Activated CD4-positive, alpha-beta T cell treated with anti-CD3 and anti-CD28 coated beads for 36 hours (primary cell): ENCODE data around the gene KBTBD6. TPM values are rescaled to one million over a fixed set of nuclear protein-coding genes. Genes with fewer than 3 reads are reported as not detected.
A peak's percentile ranks its signal among the peaks of the same experiment; 100 is the strongest.

Experiments
- ATAC-seq: fragments of 200-7000 bp; cut with Tn5 transposase; one replicate; pipeline ENCODE4 v1.10.0; 2021; ENCODE audit warnings: mild to moderate bottlenecking, moderate library complexity
- CTCF ChIA-PET: fragments of 350-600 bp; sonication (Branson Sonifier 250); formaldehyde crosslinking; loops from one replicate; lab custom pipeline; 2021; ENCODE audit warnings: antibody characterized with exemption; lab: Charles Lee
- POLR2A ChIA-PET: fragments of 350-600 bp; sonication (Branson Sonifier 250); formaldehyde crosslinking; loops from one replicate; lab custom pipeline; 2021; ENCODE audit warnings: antibody characterized with exemption, inconsistent platforms; lab: Charles Lee
- DNase-seq: peaks from one replicate; pipeline ENCODE4 v3.0.0-alpha.2; 2020
- H3K27ac Mint-ChIP-seq: one replicate; pipeline ENCODE4 v1.8.0; 2021; ENCODE audit warnings: mixed read lengths
- H3K27me3 Mint-ChIP-seq: one replicate; pipeline ENCODE4 v1.8.0; 2021; ENCODE audit warnings: mixed read lengths
- H3K36me3 Mint-ChIP-seq: one replicate; pipeline ENCODE4 v1.8.0; 2021; ENCODE audit warnings: low read depth, mixed read lengths
- H3K4me1 Mint-ChIP-seq: one replicate; pipeline ENCODE4 v1.8.0; 2021; ENCODE audit warnings: mixed read lengths
- H3K4me3 Mint-ChIP-seq: one replicate; pipeline ENCODE4 v1.8.0; 2021; ENCODE audit warnings: mild to moderate bottlenecking, moderate library complexity, mixed read lengths
- H3K9me3 Mint-ChIP-seq: one replicate; pipeline ENCODE4 v1.8.0; 2021; ENCODE audit warnings: low read depth, mixed read lengths
- intact Hi-C, 2 experiments: fragments of 100-400 bp; cut with DNase I in 1 of 2; cut with micrococcal nuclease in 1 of 2; formaldehyde crosslinking; loops; one replicate each; pipeline versions ENCODE4 v1.14.2 to v1.15.1; 2022 to 2024; cut with DNase I, micrococcal nuclease
- total RNA-seq, 2 experiments: library from RNA; stranded (reverse); gene quantifications; one replicate each; pipeline ENCODE4 v1.2.3, GENCODE V29; 2021

Gene KBTBD6
- total RNA-seq, 2 experiments from 2014 or later: 3.4 to 4.4 TPM

GRCh38 chr13:41152005-41152404 is 19.4 kb upstream of the KBTBD6 start:
- Mint-ChIP-seq H3K4me1 (no peaks in the 10 kb centered on the region), H3K9me3 (peaks cover 57% of the 10 kb centered on the region), H3K36me3 (peaks cover 49% of the 10 kb centered on the region), H3K27ac (no peak overlapping the region), H3K27me3 (no peaks in the 10 kb centered on the region), H3K4me3 (no peak overlapping the region)
- DNase-seq (no peak), ATAC-seq (no peak)
- intact Hi-C loops: no loop called here
- POLR2A ChIA-PET: no interaction called here
- CTCF ChIA-PET: no interaction called here

DNA sequence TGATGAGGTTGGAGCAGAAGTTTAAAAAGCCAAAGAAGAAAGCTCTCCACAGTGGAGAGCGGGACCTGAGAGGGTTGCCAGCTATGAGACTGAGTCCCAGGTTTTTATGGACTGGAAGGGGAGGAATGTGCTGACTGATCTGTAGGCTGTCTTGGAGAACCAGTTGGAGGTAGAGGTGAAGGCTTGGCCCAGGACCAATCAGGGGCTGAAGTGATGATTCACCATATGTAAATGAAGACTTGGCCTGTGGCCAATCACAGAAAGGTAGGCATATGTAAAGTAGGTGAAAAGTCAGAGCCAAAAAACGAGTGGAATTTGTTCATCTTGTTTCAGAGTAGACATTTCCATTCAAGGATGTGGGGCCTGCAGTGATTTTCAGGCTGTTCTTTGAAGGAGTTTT is 17.5 kb upstream of the KBTBD6 start:
- intact Hi-C loops: no loop called here
- CTCF ChIA-PET: interaction anchor here (1.2 kb wide), 1 partner anchor 19 kb away, joined by 4 read pairs; no protein-coding TSS in a partner anchor
- no peaks in the 10 kb centered on the region for H3K27me3 Mint-ChIP-seq
- DNase-seq (no peak), ATAC-seq (no peak)
- H3K4me3 Mint-ChIP-seq: no peak overlapping the region
- no peak overlapping the region for H3K27ac Mint-ChIP-seq
- POLR2A ChIA-PET: no interaction called here
- peaks cover 55% of the 10 kb centered on the region for H3K36me3 Mint-ChIP-seq
- H3K9me3 Mint-ChIP-seq: peaks cover 61% of the 10 kb centered on the region
- no peaks in the 10 kb centered on the region for H3K4me1 Mint-ChIP-seq

- Mint-ChIP-seq H3K36me3 (peaks cover 55% of the 10 kb centered on the region), H3K4me1 (no peaks in the 10 kb centered on the region), H3K27ac (no peak overlapping the region), H3K9me3 (peaks cover 61% of the 10 kb centered on the region), H3K27me3 (no peaks in the 10 kb centered on the region), H3K4me3 (no peak overlapping the region)
- ChIA-PET CTCF (no interaction called here), POLR2A (no interaction called here)
- intact Hi-C loops: no loop called here
- DNase-seq (no peak), ATAC-seq (no peak)
These were observed 16.0 kb upstream of the KBTBD6 start for GRCh38 chr13:41148419-41149283.

GRCh38 chr13:41145136-41145908 is 12.7 kb upstream of the KBTBD6 start:
- Mint-ChIP-seq H3K36me3 (peaks cover 34% of the 10 kb centered on the region), H3K4me3 (no peak overlapping the region), H3K9me3 (peaks cover 34% of the 10 kb centered on the region), H3K27me3 (no peaks in the 10 kb centered on the region), H3K4me1 (peaks cover 2% of the 10 kb centered on the region), H3K27ac (no peak overlapping the region)
- DNase-seq (no peak), ATAC-seq (no peak)
- POLR2A ChIA-PET: no interaction called here
- intact Hi-C loops: no loop called here
- CTCF ChIA-PET: no interaction called here

DNA sequence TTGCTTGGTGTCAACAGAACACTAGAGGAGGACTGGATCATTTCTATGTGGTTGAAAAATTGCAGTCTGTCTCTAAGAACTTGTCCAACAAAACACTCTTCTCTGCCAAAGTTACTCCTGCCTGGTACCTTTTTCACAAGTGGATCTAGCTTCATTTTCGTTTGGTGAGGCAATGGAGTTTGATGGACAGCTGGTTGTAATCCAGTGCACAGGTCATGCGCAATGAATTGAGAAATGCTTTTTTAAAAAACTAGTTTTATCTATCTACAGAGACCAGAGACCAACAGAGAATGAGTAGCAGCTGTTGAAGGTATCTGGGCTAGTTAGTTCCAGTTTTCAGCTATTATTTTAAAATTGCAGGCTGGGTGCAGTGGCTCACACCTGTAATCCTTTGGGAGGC is 12.0 kb upstream of the KBTBD6 start:
- intact Hi-C loops: no loop called here
- DNase-seq (no peak), ATAC-seq (no peak)
- H3K27ac Mint-ChIP-seq: no peak overlapping the region
- POLR2A ChIA-PET: no interaction called here
- H3K4me3 Mint-ChIP-seq: no peak overlapping the region
- H3K27me3 Mint-ChIP-seq: no peaks in the 10 kb centered on the region
- peaks cover 26% of the 10 kb centered on the region for H3K36me3 Mint-ChIP-seq
- H3K9me3 Mint-ChIP-seq: peaks cover 27% of the 10 kb centered on the region
- CTCF ChIA-PET: no interaction called here
- H3K4me1 Mint-ChIP-seq: peaks cover 7% of the 10 kb centered on the region

DNA sequence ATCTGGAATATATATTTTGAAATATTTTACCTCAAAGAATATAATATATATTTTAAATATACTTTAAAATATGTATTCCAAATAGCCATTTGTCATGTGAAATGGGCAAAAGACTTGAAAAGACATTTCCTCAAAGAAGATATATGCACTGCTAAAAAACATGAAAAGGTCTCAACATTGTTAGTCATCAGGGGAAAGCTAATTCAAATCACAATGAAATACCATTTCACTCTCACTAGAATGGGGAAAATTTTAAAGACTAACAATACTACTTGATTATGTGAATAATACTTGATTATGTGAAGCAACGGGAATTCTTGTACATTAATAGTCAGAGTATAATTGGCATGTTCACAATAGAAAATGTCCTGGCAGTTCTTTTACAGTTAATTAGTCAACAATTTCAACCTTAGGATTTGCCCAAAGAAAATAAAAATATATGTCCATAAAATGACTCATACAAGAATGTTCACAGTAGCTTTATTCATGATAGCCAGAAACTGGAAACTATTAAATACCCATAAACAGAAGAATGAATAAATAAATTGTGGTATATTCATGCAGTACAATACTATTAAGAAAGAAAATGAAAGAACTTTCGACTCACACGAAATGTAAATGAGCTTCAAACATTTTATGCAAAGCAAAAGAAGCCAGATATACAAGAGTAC is 6.8 kb upstream of the KBTBD6 start:
- no peak overlapping the region for H3K4me3 Mint-ChIP-seq
- POLR2A ChIA-PET: interaction anchor here (0.6 to 0.7 kb wide), 2 partner anchors 30 to 65 kb away, joined by 3 to 5 read pairs; no protein-coding TSS in a partner anchor
- intact Hi-C loops: loop anchor here in 1 of 2 experiments (10.0 kb wide), 1 partner anchor 905 kb away; the partner anchor contains the start of gene DGKH
- H3K36me3 Mint-ChIP-seq: no peaks in the 10 kb centered on the region
- H3K9me3 Mint-ChIP-seq: no peaks in the 10 kb centered on the region
- CTCF ChIA-PET: no interaction called here
- ATAC-seq (peak; percentile 39), DNase-seq (no peak)
- peaks cover 18% of the 10 kb centered on the region for H3K4me1 Mint-ChIP-seq
- no peaks in the 10 kb centered on the region for H3K27me3 Mint-ChIP-seq
- no peak overlapping the region for H3K27ac Mint-ChIP-seq

DNA sequence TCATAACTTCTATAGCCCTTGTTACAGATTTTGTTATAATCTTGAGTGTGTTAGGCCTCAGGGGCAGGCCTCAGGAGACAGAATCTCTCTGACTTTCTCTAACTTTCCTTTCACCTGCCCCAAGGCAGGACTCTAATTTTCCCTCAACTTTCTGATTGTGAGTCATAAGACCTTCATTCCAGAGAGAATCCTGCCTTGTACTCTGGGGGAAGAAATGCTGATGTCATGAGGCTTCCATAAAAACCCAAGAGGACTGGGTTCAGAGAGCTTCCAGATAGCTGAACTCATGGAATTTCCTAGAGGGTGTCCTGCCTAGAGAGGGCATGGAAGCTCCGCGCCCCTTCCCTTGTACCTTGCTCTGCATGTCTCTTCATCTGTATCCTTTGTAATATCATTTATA is 5.3 kb upstream of the KBTBD6 start:
- DNase-seq: no peak
- Mint-ChIP-seq H3K4me1 (peaks cover 26% of the 10 kb centered on the region), H3K27me3 (no peaks in the 10 kb centered on the region), H3K9me3 (no peaks in the 10 kb centered on the region), H3K4me3 (no peak overlapping the region), H3K27ac (no peak overlapping the region), H3K36me3 (no peaks in the 10 kb centered on the region)
- ChIA-PET POLR2A (no interaction called here), CTCF (interaction anchor here (0.6 to 0.8 kb wide), 3 partner anchors 9 to 56 kb away, joined by 3 to 4 read pairs (median 3); no protein-coding TSS in a partner anchor)
- no peak for ATAC-seq
- intact Hi-C loops: loop anchor here in 1 of 2 experiments (10.0 kb wide), 1 partner anchor 907 kb away; the partner anchor contains the start of gene DGKH

DNA sequence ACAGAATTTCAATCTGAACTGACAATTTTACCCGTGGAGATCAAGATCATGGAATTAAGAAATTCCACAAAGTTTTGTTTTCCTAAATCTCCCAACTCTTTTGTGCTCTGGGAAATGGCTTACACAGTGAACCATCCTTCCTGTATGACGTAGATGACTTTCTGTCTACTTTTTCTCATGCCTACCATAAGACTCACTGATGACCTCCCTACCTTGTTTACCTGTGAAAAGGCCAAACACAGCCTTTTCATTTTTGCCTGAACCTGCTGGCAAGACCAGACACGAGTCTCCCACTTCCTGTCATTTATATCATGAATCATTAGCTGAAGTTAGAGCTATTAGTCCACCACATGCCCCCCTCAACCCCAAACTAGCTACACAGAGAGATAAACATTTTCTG is 4.6 kb upstream of the KBTBD6 start:
- Mint-ChIP-seq H3K9me3 (no peaks in the 10 kb centered on the region), H3K4me1 (peaks cover 26% of the 10 kb centered on the region), H3K4me3 (no peak overlapping the region), H3K36me3 (no peaks in the 10 kb centered on the region), H3K27me3 (no peaks in the 10 kb centered on the region), H3K27ac (no peak overlapping the region)
- ATAC-seq (no peak), DNase-seq (no peak)
- ChIA-PET POLR2A (no interaction called here), CTCF (interaction anchor here (0.6 kb wide), 1 partner anchor 20 kb away, joined by 4 read pairs; no protein-coding TSS in a partner anchor)
- intact Hi-C loops: loop anchor here in 1 of 2 experiments (10.0 kb wide), 1 partner anchor 908 kb away; the partner anchor contains the start of gene DGKH

- CTCF ChIA-PET: interaction anchor here (0.5 to 0.9 kb wide), 3 partner anchors 76 to 1132 kb away, joined by 3 to 4 read pairs (median 3); no protein-coding TSS in a partner anchor
- no peaks in the 10 kb centered on the region for H3K36me3 Mint-ChIP-seq
- H3K27ac Mint-ChIP-seq: no peak overlapping the region
- POLR2A ChIA-PET: no interaction called here
- no peak overlapping the region for H3K4me3 Mint-ChIP-seq
- peaks cover 31% of the 10 kb centered on the region for H3K4me1 Mint-ChIP-seq
- no peaks in the 10 kb centered on the region for H3K9me3 Mint-ChIP-seq
- ATAC-seq: no peak
- no peaks in the 10 kb centered on the region for H3K27me3 Mint-ChIP-seq
- intact Hi-C loops: loop anchor here in 1 of 2 experiments (10.0 kb wide), 1 partner anchor 908 kb away; the partner anchor contains the start of gene DGKH
- DNase-seq: no peak
These were observed 3.9 kb upstream of the KBTBD6 start for GRCh38 chr13:41136396-41137031.

GRCh38 chr13:41133951-41134350 is 1.3 kb upstream of the KBTBD6 start:
- intact Hi-C loops: loop anchor here (2.0 to 10.0 kb wide), 5 partner anchors 177 to 1137 kb away; partner anchors contain the start of genes DGKH (in 1 of the 2), MRPS31 (in 1 of the 2), NAA16 (in 1 of the 2) and RGCC (in 1 of the 2)
- DNase-seq: no peak
- peaks cover 36% of the 10 kb centered on the region for H3K4me1 Mint-ChIP-seq
- H3K27ac Mint-ChIP-seq: peak overlapping the region; percentile 93
- H3K9me3 Mint-ChIP-seq: no peaks in the 10 kb centered on the region
- no peaks in the 10 kb centered on the region for H3K27me3 Mint-ChIP-seq
- H3K4me3 Mint-ChIP-seq: peak overlapping the region; percentile 92
- POLR2A ChIA-PET: no interaction called here
- CTCF ChIA-PET: no interaction called here
- peaks cover 4% of the 10 kb centered on the region for H3K36me3 Mint-ChIP-seq
- no peak for ATAC-seq
